H1 (cell line): ENCODE results near the gene IL36RN. TPM values are rescaled to one million over a fixed set of nuclear protein-coding genes. Genes with fewer than 3 reads are reported as not detected.

Experiments
- ATF2 ChIP-seq: IDR thresholded peaks from 2 replicates; pipeline ENCODE4 v1.6.1; 2012; ENCODE audit warnings: low read length, inconsistent platforms
- EGR1 ChIP-seq: IDR thresholded peaks from 2 replicates; pipeline ENCODE4 v1.6.1; 2011; ENCODE audit warnings: low read depth, low read length, borderline replicate concordance
- GABPA ChIP-seq: IDR thresholded peaks from 2 replicates; pipeline ENCODE4 v1.6.1; 2011; ENCODE audit warnings: mild to moderate bottlenecking, low read length, moderate library complexity, borderline replicate concordance; ENCODE audit not compliant: insufficient read depth
- HDAC6 ChIP-seq: IDR thresholded peaks from one replicate; pipeline ENCODE4 v1.7.1; 2012; ENCODE audit warnings: low read depth, mild to moderate bottlenecking, inconsistent platforms, low read length, moderate library complexity
- SIN3A ChIP-seq, 2 experiments: IDR thresholded peaks in 1 of 2; conservative IDR thresholded peaks in 1 of 2; 2 replicates each; pipeline ENCODE4 v1.6.1; 2011 to 2012; ENCODE audit warnings: low read length in 2 of 2, improper control_type of control experiment in 1 of 2, low read depth in 1 of 2, mild to moderate bottlenecking in 1 of 2
- SIX5 ChIP-seq: IDR thresholded peaks from 2 replicates; pipeline ENCODE4 v1.6.1; 2011; ENCODE audit warnings: mild to moderate bottlenecking, low read depth, low read length
- TAF1 ChIP-seq: IDR thresholded peaks from 2 replicates; pipeline ENCODE4 v1.6.1; 2011; ENCODE audit warnings: mild to moderate bottlenecking, low read depth, low read length
- TAF7 ChIP-seq: optimal IDR thresholded peaks from 2 replicates; pipeline ENCODE3; 2011; ENCODE audit warnings: low read depth, mild to moderate bottlenecking, inconsistent platforms, low read length, moderate library complexity, borderline replicate concordance
- polyA plus RNA-seq, 7 experiments: library from polyadenylated mRNA; depleted of rRNA in 3 of 7; stranded (reverse) in 5 of 7; unstranded in 2 of 7; fragments of >200 nt in 5 of 7; fragments of 200-250 nt in 2 of 7; gene quantifications; 1 replicate in 5 of 7; 2 replicates in 1 of 7; 4 replicates in 1 of 7; pipeline versions ENCODE4 v1.2.1 to v1.2.3, GENCODE V29; 2011 to 2013; ENCODE audit warnings: missing spikeins in 2 of 7, mixed read lengths in 2 of 7
- total RNA-seq: library from RNA; stranded (reverse); fragmentation: NEBNext Ultra II Directional; extraction: Animal tissue kit (Norgen Biotek cat#: 25700); gene quantifications from 2 replicates; pipeline ENCODE4 v1.2.1, GENCODE V29; 2021
- TF ChIP-seq, protein P1 (sequence below): fragments of 300-600 bp; sonication (generic); IDR thresholded peaks from 2 replicates; pipeline ENCODE4 v1.7.1; 2012; ENCODE audit warnings: low read length, moderate library complexity, mild to moderate bottlenecking, inconsistent platforms; ENCODE audit not compliant: insufficient replicate concordance

Gene IL36RN
- total and polyA plus RNA-seq, 2 of the 8 experiments (the other 6 are each of a cell fraction or from before 2014, with no cell fraction given): not detected

GRCh38 chr2:113058411-113058994 lies 495 bp upstream of the IL36RN start (continued):
- TF ChIP-seq, protein P1, sequence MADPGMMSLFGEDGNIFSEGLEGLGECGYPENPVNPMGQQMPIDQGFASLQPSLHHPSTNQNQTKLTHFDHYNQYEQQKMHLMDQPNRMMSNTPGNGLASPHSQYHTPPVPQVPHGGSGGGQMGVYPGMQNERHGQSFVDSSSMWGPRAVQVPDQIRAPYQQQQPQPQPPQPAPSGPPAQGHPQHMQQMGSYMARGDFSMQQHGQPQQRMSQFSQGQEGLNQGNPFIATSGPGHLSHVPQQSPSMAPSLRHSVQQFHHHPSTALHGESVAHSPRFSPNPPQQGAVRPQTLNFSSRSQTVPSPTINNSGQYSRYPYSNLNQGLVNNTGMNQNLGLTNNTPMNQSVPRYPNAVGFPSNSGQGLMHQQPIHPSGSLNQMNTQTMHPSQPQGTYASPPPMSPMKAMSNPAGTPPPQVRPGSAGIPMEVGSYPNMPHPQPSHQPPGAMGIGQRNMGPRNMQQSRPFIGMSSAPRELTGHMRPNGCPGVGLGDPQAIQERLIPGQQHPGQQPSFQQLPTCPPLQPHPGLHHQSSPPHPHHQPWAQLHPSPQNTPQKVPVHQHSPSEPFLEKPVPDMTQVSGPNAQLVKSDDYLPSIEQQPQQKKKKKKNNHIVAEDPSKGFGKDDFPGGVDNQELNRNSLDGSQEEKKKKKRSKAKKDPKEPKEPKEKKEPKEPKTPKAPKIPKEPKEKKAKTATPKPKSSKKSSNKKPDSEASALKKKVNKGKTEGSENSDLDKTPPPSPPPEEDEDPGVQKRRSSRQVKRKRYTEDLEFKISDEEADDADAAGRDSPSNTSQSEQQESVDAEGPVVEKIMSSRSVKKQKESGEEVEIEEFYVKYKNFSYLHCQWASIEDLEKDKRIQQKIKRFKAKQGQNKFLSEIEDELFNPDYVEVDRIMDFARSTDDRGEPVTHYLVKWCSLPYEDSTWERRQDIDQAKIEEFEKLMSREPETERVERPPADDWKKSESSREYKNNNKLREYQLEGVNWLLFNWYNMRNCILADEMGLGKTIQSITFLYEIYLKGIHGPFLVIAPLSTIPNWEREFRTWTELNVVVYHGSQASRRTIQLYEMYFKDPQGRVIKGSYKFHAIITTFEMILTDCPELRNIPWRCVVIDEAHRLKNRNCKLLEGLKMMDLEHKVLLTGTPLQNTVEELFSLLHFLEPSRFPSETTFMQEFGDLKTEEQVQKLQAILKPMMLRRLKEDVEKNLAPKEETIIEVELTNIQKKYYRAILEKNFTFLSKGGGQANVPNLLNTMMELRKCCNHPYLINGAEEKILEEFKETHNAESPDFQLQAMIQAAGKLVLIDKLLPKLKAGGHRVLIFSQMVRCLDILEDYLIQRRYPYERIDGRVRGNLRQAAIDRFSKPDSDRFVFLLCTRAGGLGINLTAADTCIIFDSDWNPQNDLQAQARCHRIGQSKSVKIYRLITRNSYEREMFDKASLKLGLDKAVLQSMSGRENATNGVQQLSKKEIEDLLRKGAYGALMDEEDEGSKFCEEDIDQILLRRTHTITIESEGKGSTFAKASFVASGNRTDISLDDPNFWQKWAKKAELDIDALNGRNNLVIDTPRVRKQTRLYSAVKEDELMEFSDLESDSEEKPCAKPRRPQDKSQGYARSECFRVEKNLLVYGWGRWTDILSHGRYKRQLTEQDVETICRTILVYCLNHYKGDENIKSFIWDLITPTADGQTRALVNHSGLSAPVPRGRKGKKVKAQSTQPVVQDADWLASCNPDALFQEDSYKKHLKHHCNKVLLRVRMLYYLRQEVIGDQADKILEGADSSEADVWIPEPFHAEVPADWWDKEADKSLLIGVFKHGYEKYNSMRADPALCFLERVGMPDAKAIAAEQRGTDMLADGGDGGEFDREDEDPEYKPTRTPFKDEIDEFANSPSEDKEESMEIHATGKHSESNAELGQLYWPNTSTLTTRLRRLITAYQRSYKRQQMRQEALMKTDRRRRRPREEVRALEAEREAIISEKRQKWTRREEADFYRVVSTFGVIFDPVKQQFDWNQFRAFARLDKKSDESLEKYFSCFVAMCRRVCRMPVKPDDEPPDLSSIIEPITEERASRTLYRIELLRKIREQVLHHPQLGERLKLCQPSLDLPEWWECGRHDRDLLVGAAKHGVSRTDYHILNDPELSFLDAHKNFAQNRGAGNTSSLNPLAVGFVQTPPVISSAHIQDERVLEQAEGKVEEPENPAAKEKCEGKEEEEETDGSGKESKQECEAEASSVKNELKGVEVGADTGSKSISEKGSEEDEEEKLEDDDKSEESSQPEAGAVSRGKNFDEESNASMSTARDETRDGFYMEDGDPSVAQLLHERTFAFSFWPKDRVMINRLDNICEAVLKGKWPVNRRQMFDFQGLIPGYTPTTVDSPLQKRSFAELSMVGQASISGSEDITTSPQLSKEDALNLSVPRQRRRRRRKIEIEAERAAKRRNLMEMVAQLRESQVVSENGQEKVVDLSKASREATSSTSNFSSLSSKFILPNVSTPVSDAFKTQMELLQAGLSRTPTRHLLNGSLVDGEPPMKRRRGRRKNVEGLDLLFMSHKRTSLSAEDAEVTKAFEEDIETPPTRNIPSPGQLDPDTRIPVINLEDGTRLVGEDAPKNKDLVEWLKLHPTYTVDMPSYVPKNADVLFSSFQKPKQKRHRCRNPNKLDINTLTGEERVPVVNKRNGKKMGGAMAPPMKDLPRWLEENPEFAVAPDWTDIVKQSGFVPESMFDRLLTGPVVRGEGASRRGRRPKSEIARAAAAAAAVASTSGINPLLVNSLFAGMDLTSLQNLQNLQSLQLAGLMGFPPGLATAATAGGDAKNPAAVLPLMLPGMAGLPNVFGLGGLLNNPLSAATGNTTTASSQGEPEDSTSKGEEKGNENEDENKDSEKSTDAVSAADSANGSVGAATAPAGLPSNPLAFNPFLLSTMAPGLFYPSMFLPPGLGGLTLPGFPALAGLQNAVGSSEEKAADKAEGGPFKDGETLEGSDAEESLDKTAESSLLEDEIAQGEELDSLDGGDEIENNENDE: no peak
- no peak for TF ChIP-seq EGR1
- no peak for TF ChIP-seq GABPA
- no peak for TF ChIP-seq HDAC6
- no peak for TF ChIP-seq TAF1
- TF ChIP-seq SIN3A (conservative IDR thresholded peaks at IDR 0.05 in 1 of 2, IDR thresholded peaks at IDR 0.05 in 1 of 2; ENCODE audit: low read depth in 1 of 2, low read length in 2 of 2): no peak
- TF ChIP-seq ATF2: no peak
- TF ChIP-seq SIX5: no peak
- TF ChIP-seq TAF7: no peak
